SK-N-SH treated with all-trans-retinoic acid at 6 μM for 48 hours (cell line): Measurements from ENCODE around the gene TIGD4.
A peak's percentile ranks its signal among the peaks of the same experiment; 100 is the strongest.

ENCODE experiments used
- ATAC-seq: fragments of 200-7000 bp; cut with Tn5 transposase; 3 replicates; pipeline ENCODE4 v1.9.1; 2020; ENCODE audit warnings: mild to moderate bottlenecking, moderate library complexity
- ARNTL ChIP-seq: fragments of 450-650 bp; formaldehyde crosslinking; IDR thresholded peaks from 2 replicates; pipeline ENCODE4 v1.5.0; 2020; ENCODE audit warnings: low read depth, mild to moderate bottlenecking, moderate library complexity, borderline replicate concordance
- BACH2 ChIP-seq: fragments of 250-450 bp; sonication (Bioruptor Pico); IDR thresholded peaks from 2 replicates; pipeline ENCODE4 v1.9.0; 2021; ENCODE audit warnings: mild to moderate bottlenecking, borderline replicate concordance
- CSDC2 ChIP-seq: fragments of 250-450 bp; sonication (Bioruptor Pico); IDR thresholded peaks from 2 replicates; pipeline ENCODE4 v1.5.0; 2020; ENCODE audit warnings: mild to moderate bottlenecking, moderate library complexity
- ESRRG ChIP-seq: fragments of 250-450 bp; sonication (Bioruptor Pico); IDR thresholded peaks from 2 replicates; pipeline ENCODE4 v1.6.1; 2021; ENCODE audit warnings: mild to moderate bottlenecking
- GLIS3 ChIP-seq: fragments of 250-450 bp; sonication (Bioruptor Pico); IDR thresholded peaks from 2 replicates; pipeline ENCODE4 v1.5.0; 2020; ENCODE audit warnings: mild to moderate bottlenecking, moderate library complexity
- ISL1 ChIP-seq: fragments of 250-450 bp; sonication (Bioruptor Pico); IDR thresholded peaks from 2 replicates; pipeline ENCODE4 v2.1.2; 2022; ENCODE audit warnings: mild to moderate bottlenecking, moderate library complexity
- OSR1 ChIP-seq: fragments of 250-450 bp; sonication (Bioruptor Pico); IDR thresholded peaks from 2 replicates; pipeline ENCODE4 v1.8.0; 2022; ENCODE audit warnings: moderate library complexity, mild to moderate bottlenecking, inconsistent platforms
- RARB ChIP-seq: fragments of 250-450 bp; sonication (Bioruptor Pico); IDR thresholded peaks from 2 replicates; pipeline ENCODE4 v1.8.0; 2021; ENCODE audit warnings: mild to moderate bottlenecking, moderate library complexity
- SNAI2 ChIP-seq: fragments of 250-450 bp; sonication (Bioruptor Pico); IDR thresholded peaks from 2 replicates; pipeline ENCODE4 v1.5.0; 2020; ENCODE audit warnings: mild to moderate bottlenecking, moderate library complexity
- TCF4 ChIP-seq: fragments of 250-450 bp; sonication (Bioruptor Pico); IDR thresholded peaks from 2 replicates; pipeline ENCODE4 v1.8.0; 2021; ENCODE audit warnings: mild to moderate bottlenecking, moderate library complexity, borderline replicate concordance
- TOX ChIP-seq: fragments of 250-450 bp; sonication (Bioruptor Pico); IDR thresholded peaks from 2 replicates; pipeline ENCODE4 v1.8.0; 2021; ENCODE audit warnings: mild to moderate bottlenecking, moderate library complexity, borderline replicate concordance
- ZC3H10 ChIP-seq: fragments of 250-450 bp; sonication (Bioruptor Pico); IDR thresholded peaks from 2 replicates; pipeline ENCODE4 v1.5.1; 2021; ENCODE audit warnings: mild to moderate bottlenecking, moderate library complexity
- ZFP3 ChIP-seq: fragments of 250-450 bp; sonication (Bioruptor Pico); IDR thresholded peaks from 2 replicates; pipeline ENCODE4 v1.5.0; 2020; ENCODE audit warnings: mild to moderate bottlenecking, moderate library complexity
- ZFP30 ChIP-seq: fragments of 450-650 bp; formaldehyde crosslinking; IDR thresholded peaks from 2 replicates; pipeline ENCODE4 v1.5.0; 2022; ENCODE audit warnings: mild to moderate bottlenecking, moderate library complexity
- ZNF565 ChIP-seq: fragments of 450-650 bp; formaldehyde crosslinking; conservative IDR thresholded peaks from 2 replicates; pipeline ENCODE4 v1.5.0; 2020; ENCODE audit warnings: low read depth, mild to moderate bottlenecking, moderate library complexity
- ZNF70 ChIP-seq: fragments of 450-650 bp; formaldehyde crosslinking; IDR thresholded peaks from 2 replicates; pipeline ENCODE4 v1.5.0; 2020; ENCODE audit warnings: mild to moderate bottlenecking, moderate library complexity
- ZNF8 ChIP-seq: fragments of 450-650 bp; formaldehyde crosslinking; IDR thresholded peaks from 2 replicates; pipeline ENCODE4 v1.5.0; 2020; ENCODE audit warnings: mild to moderate bottlenecking, moderate library complexity
- TF ChIP-seq, protein P1 (sequence below): fragments of 250-450 bp; sonication (Bioruptor Pico); IDR thresholded peaks from 2 replicates; pipeline ENCODE4 v1.5.1; 2021; ENCODE audit warnings: mild to moderate bottlenecking, moderate library complexity
- TF ChIP-seq, protein P2 (sequence below): fragments of 250-450 bp; sonication (Bioruptor Pico); IDR thresholded peaks from 2 replicates; pipeline ENCODE4 v1.5.1; 2020; ENCODE audit warnings: low read depth, mild to moderate bottlenecking, moderate library complexity
- TF ChIP-seq, protein P3 (sequence below): fragments of 250-450 bp; sonication (Bioruptor Pico); IDR thresholded peaks from 2 replicates; pipeline ENCODE4 v1.8.0; 2020; ENCODE audit warnings: mild to moderate bottlenecking, moderate library complexity, borderline replicate concordance
- TF ChIP-seq, protein P4 (sequence below): fragments of 250-450 bp; sonication (Bioruptor Pico); IDR thresholded peaks from 2 replicates; pipeline ENCODE4 v1.8.0; 2021; ENCODE audit warnings: low read depth, mild to moderate bottlenecking, moderate library complexity, borderline replicate concordance

Gene TIGD4

DNA sequence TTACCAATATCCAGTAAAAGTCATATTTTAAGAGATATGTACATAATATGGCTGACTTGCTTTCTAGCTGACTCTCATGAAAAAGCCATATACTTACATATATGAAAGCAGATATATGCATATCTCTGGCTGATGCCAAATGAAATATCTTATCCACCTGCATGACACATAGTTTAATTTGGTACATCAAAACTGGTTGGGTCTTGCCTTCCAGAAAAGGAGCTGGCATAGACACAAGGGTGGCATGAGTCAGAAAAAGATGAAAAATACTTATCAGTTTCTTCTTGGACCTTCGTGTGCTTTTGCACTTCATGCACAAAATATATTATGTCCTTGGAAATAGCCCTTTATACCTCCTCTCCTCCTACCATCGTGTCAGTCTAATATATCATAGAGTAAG lies 32.1 kb downstream of the TIGD4 start:
- TF ChIP-seq ARNTL = no peak
- TF ChIP-seq, all 23 proteins: peak for 0
- no peak for ATAC-seq

DNA sequence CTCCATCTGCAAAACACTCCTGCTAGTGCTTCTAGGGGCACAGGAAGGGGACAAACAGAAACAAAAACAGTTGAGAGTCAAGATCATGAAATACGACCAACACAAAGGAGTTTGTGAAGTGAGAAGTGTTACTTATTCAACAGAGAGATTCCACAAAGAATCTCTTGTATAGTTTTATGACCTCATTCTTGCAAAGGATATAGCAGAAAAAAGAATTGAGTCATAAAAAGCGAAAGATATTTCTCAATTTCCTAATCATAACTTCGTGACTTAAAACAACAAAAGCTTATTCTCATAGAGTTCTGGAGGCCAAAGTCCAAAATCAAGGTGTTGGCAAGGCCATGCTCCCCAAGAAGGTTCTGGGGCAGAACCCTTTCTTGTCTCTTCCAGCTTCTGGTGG lies 40.7 kb downstream of the TIGD4 start:
- TF ChIP-seq ESRRG (CRISPR knock-in tag) (no peak), BACH2 (CRISPR knock-in tag) (no peak), ZNF565 (no peak), ISL1 (CRISPR knock-in tag) (no peak), ARNTL (no peak), RARB (CRISPR knock-in tag) (no peak), ZNF8 (CRISPR knock-in tag) (no peak), ZNF70 (CRISPR knock-in tag) (no peak), GLIS3 (CRISPR knock-in tag) (no peak), OSR1 (no peak), TCF4 (no peak)
- TF ChIP-seq, protein P1, sequence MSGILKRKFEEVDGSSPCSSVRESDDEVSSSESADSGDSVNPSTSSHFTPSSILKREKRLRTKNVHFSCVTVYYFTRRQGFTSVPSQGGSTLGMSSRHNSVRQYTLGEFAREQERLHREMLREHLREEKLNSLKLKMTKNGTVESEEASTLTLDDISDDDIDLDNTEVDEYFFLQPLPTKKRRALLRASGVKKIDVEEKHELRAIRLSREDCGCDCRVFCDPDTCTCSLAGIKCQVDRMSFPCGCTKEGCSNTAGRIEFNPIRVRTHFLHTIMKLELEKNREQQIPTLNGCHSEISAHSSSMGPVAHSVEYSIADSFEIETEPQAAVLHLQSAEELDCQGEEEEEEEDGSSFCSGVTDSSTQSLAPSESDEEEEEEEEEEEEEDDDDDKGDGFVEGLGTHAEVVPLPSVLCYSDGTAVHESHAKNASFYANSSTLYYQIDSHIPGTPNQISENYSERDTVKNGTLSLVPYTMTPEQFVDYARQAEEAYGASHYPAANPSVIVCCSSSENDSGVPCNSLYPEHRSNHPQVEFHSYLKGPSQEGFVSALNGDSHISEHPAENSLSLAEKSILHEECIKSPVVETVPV = no peak
- ATAC-seq = no peak

DNA sequence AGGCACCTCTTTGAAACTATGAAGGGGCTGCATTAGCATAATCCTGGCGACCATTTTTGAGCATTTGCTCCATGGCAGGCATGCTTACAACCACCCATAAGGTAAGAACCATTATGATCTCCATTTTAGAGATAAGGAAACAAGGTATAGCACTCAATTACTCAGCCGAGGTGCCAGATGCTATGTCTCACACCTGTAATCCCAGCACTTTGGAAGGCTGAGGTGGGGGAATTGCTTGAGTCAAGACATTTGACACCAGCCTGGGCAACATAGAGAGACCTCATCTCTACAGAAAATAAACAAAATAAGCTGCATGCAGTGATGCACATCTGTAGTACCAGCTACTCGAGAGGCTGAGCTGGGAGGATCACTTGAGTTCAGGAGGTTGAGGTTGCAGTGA lies 43.6 kb downstream of the TIGD4 start:
- ATAC-seq = no peak
- TF ChIP-seq, protein P2, sequence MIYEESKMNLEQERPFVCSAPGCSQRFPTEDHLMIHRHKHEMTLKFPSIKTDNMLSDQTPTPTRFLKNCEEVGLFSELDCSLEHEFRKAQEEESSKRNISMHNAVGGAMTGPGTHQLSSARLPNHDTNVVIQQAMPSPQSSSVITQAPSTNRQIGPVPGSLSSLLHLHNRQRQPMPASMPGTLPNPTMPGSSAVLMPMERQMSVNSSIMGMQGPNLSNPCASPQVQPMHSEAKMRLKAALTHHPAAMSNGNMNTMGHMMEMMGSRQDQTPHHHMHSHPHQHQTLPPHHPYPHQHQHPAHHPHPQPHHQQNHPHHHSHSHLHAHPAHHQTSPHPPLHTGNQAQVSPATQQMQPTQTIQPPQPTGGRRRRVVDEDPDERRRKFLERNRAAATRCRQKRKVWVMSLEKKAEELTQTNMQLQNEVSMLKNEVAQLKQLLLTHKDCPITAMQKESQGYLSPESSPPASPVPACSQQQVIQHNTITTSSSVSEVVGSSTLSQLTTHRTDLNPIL (CRISPR knock-in tag) = no peak
- TF ChIP-seq, protein P3, sequence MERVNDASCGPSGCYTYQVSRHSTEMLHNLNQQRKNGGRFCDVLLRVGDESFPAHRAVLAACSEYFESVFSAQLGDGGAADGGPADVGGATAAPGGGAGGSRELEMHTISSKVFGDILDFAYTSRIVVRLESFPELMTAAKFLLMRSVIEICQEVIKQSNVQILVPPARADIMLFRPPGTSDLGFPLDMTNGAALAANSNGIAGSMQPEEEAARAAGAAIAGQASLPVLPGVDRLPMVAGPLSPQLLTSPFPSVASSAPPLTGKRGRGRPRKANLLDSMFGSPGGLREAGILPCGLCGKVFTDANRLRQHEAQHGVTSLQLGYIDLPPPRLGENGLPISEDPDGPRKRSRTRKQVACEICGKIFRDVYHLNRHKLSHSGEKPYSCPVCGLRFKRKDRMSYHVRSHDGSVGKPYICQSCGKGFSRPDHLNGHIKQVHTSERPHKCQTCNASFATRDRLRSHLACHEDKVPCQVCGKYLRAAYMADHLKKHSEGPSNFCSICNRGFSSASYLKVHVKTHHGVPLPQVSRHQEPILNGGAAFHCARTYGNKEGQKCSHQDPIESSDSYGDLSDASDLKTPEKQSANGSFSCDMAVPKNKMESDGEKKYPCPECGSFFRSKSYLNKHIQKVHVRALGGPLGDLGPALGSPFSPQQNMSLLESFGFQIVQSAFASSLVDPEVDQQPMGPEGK (CRISPR knock-in tag) = no peak
- TF ChIP-seq ZFP30 (CRISPR knock-in tag) (no peak), CSDC2 (CRISPR knock-in tag) (no peak), OSR1 (no peak), SNAI2 (CRISPR knock-in tag) (no peak), ISL1 (CRISPR knock-in tag) (no peak), GLIS3 (CRISPR knock-in tag) (no peak), ZNF70 (CRISPR knock-in tag) (no peak), ESRRG (CRISPR knock-in tag) (no peak), ZFP3 (no peak), RARB (CRISPR knock-in tag) (no peak)
- TF ChIP-seq, protein P4, sequence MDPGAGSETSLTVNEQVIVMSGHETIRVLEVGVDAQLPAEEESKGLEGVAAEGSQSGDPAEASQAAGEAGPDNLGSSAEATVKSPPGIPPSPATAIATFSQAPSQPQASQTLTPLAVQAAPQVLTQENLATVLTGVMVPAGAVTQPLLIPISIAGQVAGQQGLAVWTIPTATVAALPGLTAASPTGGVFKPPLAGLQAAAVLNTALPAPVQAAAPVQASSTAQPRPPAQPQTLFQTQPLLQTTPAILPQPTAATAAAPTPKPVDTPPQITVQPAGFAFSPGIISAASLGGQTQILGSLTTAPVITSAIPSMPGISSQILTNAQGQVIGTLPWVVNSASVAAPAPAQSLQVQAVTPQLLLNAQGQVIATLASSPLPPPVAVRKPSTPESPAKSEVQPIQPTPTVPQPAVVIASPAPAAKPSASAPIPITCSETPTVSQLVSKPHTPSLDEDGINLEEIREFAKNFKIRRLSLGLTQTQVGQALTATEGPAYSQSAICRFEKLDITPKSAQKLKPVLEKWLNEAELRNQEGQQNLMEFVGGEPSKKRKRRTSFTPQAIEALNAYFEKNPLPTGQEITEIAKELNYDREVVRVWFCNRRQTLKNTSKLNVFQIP (CRISPR knock-in tag) = no peak
- TF ChIP-seq, all 23 proteins: peak for 0

DNA sequence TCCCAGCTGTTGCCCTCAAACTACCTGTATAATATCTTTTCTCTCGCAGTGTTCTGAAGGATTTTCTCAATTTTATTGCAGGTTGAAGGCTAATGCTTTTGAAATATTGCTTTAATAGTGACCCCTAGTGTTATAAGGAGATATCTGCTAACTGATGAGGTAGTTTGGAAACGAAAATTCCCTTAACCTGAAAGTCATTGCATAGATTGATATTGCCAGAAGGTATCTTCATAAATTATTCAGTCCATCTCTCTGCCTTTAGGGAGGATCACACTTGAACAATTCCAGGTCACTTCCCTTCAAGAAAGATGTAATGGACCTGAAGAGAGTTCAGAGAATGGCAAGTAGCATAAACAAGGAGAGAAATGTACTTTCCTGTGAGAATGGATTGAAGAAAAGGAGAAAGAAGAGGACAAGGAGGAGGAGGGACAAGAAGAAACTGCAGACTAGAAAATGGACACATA lies 44.1 kb downstream of the TIGD4 start:
- peak; percentile 81 for ATAC-seq

DNA sequence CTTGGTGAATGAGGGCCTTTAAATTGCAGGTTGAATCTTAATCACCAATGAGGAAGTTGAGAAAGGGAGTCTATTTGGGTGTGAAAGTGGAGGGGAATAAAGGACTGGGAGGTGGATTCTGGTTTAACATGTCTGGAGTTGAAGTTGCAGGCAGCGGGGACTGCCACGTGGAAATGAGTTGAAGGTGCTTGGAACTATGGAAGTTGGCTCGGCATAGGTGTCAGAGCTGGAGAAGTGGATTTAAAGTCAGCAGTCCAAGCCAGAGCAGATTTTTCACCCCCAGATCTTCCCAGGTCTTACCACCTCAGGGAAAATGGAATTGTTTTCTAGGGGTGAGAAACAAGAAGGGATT lies 44.9 kb downstream of the TIGD4 start:
- ATAC-seq = no peak
- TF ChIP-seq ZNF565 (no peak), OSR1 (no peak), ZFP3 (no peak), CSDC2 (CRISPR knock-in tag) (no peak), SNAI2 (CRISPR knock-in tag) (no peak), ESRRG (CRISPR knock-in tag) (no peak), ZNF8 (CRISPR knock-in tag) (no peak), ARNTL (no peak), RARB (CRISPR knock-in tag) (no peak), TOX (no peak), ZFP30 (CRISPR knock-in tag) (no peak)
- TF ChIP-seq, protein P3 (CRISPR knock-in tag) = no peak
- TF ChIP-seq, protein P4 (CRISPR knock-in tag) = no peak
- TF ChIP-seq, protein P2 (CRISPR knock-in tag) = no peak
- TF ChIP-seq, protein P1 = no peak

More for the DNA sequence above, 44.1 kb downstream of the TIGD4 start:
- TF ChIP-seq ZNF8 (CRISPR knock-in tag) (no peak), ZC3H10 (no peak)
